Tibial nerve (tissue), 4 donors: ENCODE results near the gene IGFBP6. TPM values are rescaled to one million over a fixed set of nuclear protein-coding genes. Genes with fewer than 3 reads are reported as not detected.
"Not testable (repeated sequence)": the region's sequence is repeated elsewhere in the genome, so short reads cannot be mapped to it uniquely, and the experiment has no call there.

Source experiments
- DNase-seq, 2 donors: peaks; one replicate each; pipeline ENCODE4 v3.0.0-alpha.2; 2019; ENCODE audit warnings: low spot score in 2 of 2
- H3K27ac ChIP-seq, 4 donors: fragments of 200-600 bp; sonication (generic) in 3 of 4; one replicate each; pipeline ENCODE4 v1.5.1; 2017 to 2019; ENCODE audit warnings: mild to moderate bottlenecking in 1 of 4
- H3K27me3 ChIP-seq, 2 donors: fragments of 200-600 bp; sonication (generic) in 1 of 2; one replicate each; pipeline versions ENCODE4 v1.5.1 to v1.6.0; 2017 to 2019
- H3K36me3 ChIP-seq, 3 donors: fragments of 200-600 bp; sonication (generic); one replicate each; pipeline ENCODE4 v1.5.1; 2018 to 2019
- H3K4me1 ChIP-seq, 4 donors: fragments of 200-600 bp; sonication (generic) in 3 of 4; one replicate each; pipeline ENCODE4 v1.5.1; 2017 to 2019
- H3K4me3 ChIP-seq, 4 donors: fragments of 200-600 bp; sonication (generic) in 3 of 4; one replicate each; pipeline ENCODE4 v1.5.1; 2017 to 2019; ENCODE audit warnings: mild to moderate bottlenecking in 1 of 4, moderate library complexity in 1 of 4
- H3K9me3 ChIP-seq, 4 donors: fragments of 200-600 bp; sonication (generic) in 3 of 4; one replicate each; pipeline ENCODE4 v1.5.1; 2017 to 2019
- EP300 ChIP-seq, 2 donors: sonication (generic); formaldehyde crosslinking; IDR thresholded peaks; one replicate each; pipeline ENCODE4 v1.6.1; 2017; ENCODE audit warnings: antibody characterized with exemption in 2 of 2, mild to moderate bottlenecking in 1 of 2
- POLR2A ChIP-seq, 2 donors: fragments of 450-650 bp; IDR thresholded peaks; one replicate each; pipeline ENCODE4 v1.6.1; 2017; ENCODE audit warnings: antibody characterized with exemption in 2 of 2, mild to moderate bottlenecking in 2 of 2, moderate library complexity in 2 of 2
- WGBS, 2 donors: methylation state at CpG; one replicate each; pipeline ENCODE4 v1.1.5; 2018; 5-methylcytosine and 5-hydroxymethylcytosine counted together
- total RNA-seq, 4 donors: library from RNA; depleted of rRNA; stranded (reverse); fragments of >200 nt; gene quantifications; one replicate each; pipeline ENCODE4 v1.1.0, GENCODE V29; 2016
- TF ChIP-seq, protein P1 (sequence below), 5 experiments: fragments of 200-600 bp in 3 of 5; fragments of 450-650 bp in 2 of 5; sonication (generic) in 3 of 5; IDR thresholded peaks; one replicate each; pipeline ENCODE4 v1.5.1; 2016 to 2019; ENCODE audit warnings: antibody characterized with exemption in 5 of 5, mild to moderate bottlenecking in 3 of 5, moderate library complexity in 2 of 5

IGFBP6 gene
- total RNA-seq, 4 donors from 2014 or later, result 1,043 to 8,473 (median 5,787) TPM

GRCh38 chr12:53105256-53105655 is 7.8 kb downstream of the IGFBP6 start:
- Histone ChIP-seq H3K4me1 (peaks cover 0 to 60% (median 18%) of the 10 kb centered on the region in 4 donors), H3K27me3 (no peaks in the 10 kb centered on the region), H3K4me3 (no peak overlapping the region), H3K27ac (peak overlapping the region in 1 of 4 donors; percentile 49), H3K9me3 (no peaks in the 10 kb centered on the region), H3K36me3 (peaks cover 0 to 21% (median 0%) of the 10 kb centered on the region in 3 donors)
- TF ChIP-seq EP300 (IDR thresholded peaks at IDR 0.05) (no peak), POLR2A (IDR thresholded peaks at IDR 0.05) (no peak)
- TF ChIP-seq, protein P1, sequence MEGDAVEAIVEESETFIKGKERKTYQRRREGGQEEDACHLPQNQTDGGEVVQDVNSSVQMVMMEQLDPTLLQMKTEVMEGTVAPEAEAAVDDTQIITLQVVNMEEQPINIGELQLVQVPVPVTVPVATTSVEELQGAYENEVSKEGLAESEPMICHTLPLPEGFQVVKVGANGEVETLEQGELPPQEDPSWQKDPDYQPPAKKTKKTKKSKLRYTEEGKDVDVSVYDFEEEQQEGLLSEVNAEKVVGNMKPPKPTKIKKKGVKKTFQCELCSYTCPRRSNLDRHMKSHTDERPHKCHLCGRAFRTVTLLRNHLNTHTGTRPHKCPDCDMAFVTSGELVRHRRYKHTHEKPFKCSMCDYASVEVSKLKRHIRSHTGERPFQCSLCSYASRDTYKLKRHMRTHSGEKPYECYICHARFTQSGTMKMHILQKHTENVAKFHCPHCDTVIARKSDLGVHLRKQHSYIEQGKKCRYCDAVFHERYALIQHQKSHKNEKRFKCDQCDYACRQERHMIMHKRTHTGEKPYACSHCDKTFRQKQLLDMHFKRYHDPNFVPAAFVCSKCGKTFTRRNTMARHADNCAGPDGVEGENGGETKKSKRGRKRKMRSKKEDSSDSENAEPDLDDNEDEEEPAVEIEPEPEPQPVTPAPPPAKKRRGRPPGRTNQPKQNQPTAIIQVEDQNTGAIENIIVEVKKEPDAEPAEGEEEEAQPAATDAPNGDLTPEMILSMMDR (IDR thresholded peaks at IDR 0.05), result no peak
- no peak for DNase-seq
- 70 to 79% methylated on average over 8 of the region's 8 CpGs for WGBS, 2 donors

DNA sequence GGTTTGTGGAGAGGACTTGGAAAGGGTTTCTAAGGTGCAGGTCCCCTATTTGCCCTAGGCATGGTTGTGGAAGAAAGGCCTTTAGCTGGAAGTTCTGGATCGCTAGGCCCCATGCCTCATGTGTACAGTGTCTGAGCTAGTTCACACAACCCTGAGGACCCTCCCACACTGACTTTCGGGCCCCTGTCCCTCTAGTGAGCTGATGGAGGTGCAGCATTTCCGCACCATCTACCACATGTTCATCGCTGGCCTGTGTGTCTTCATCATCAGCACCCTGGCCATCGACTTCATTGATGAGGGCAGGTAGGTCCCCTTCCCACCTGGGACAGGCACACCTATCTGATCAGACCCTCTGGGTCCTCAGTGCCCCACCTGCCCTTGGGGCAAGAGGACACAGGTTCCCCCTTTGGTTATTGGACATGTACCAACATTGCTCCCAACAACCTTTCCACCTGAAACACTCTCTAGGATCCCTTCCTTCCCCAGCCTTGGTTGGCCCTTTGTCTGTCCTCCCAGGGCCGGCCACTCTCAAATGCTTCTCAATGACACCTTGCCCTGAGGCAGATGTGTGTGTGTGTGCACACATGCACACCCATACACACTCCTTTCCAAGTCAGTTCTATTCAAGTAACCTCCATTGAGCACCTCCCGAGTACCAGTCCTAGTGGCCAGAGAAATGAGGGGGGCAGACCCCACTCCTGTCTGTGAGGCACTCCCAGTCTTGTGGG is 8.4 kb downstream of the IGFBP6 start:
- H3K9me3 ChIP-seq, result no peaks in the 10 kb centered on the region
- peaks cover 0 to 54% (median 15%) of the 10 kb centered on the region in 4 donors for H3K4me1 ChIP-seq
- no peak for DNase-seq
- H3K27me3 ChIP-seq, result no peaks in the 10 kb centered on the region
- 88 to 93% methylated on average over 7 of the region's 7 CpGs for WGBS, 2 donors
- H3K4me3 ChIP-seq, result no peak overlapping the region
- H3K36me3 ChIP-seq, result peaks cover 0 to 15% (median 0%) of the 10 kb centered on the region in 3 donors
- peak overlapping the region in 1 of 4 donors; percentile 49 for H3K27ac ChIP-seq
- TF ChIP-seq EP300 (IDR thresholded peaks at IDR 0.05) (no peak), POLR2A (IDR thresholded peaks at IDR 0.05) (no peak)
- TF ChIP-seq, protein P1 (IDR thresholded peaks at IDR 0.05), result no peak

GRCh38 chr12:53107122-53107521 is 9.7 kb downstream of the IGFBP6 start:
- peaks cover 0 to 42% (median 14%) of the 10 kb centered on the region in 4 donors for H3K4me1 ChIP-seq
- no peaks in the 10 kb centered on the region for H3K27me3 ChIP-seq
- no peaks in the 10 kb centered on the region for H3K9me3 ChIP-seq
- peaks cover 0 to 4% (median 0%) of the 10 kb centered on the region in 3 donors for H3K36me3 ChIP-seq
- no peak for DNase-seq
- no peak overlapping the region for H3K27ac ChIP-seq
- H3K4me3 ChIP-seq, result no peak overlapping the region
- WGBS, 2 donors, result 44 to 45% methylated on average over 7 of the region's 7 CpGs
- no peak for TF ChIP-seq POLR2A (IDR thresholded peaks at IDR 0.05)
- TF ChIP-seq, protein P1 (IDR thresholded peaks at IDR 0.05), result no peak
- TF ChIP-seq EP300 (IDR thresholded peaks at IDR 0.05), result no peak

GRCh38 chr12:53112431-53112830 is 15.0 kb downstream of the IGFBP6 start:
- H3K27me3 ChIP-seq, DNase-seq, H3K4me1 ChIP-seq, H3K4me3 ChIP-seq, H3K9me3 ChIP-seq, H3K36me3 ChIP-seq, H3K27ac ChIP-seq: not testable (repeated sequence)
- 90% methylated on average over 7 of the region's 7 CpGs for WGBS, 2 donors

- no peaks in the 10 kb centered on the region for H3K4me1 ChIP-seq
- no peak overlapping the region for H3K27ac ChIP-seq
- H3K27me3 ChIP-seq, result no peaks in the 10 kb centered on the region
- TF ChIP-seq EP300 (IDR thresholded peaks at IDR 0.05), result no peak
- TF ChIP-seq, protein P1 (IDR thresholded peaks at IDR 0.05), result no peak
- no peak for TF ChIP-seq POLR2A (IDR thresholded peaks at IDR 0.05)
- no peak for DNase-seq
- H3K4me3 ChIP-seq, result no peak overlapping the region
- 55 to 73% methylated on average over 12 of the region's 12 CpGs for WGBS, 2 donors
- no peaks in the 10 kb centered on the region for H3K9me3 ChIP-seq
- H3K36me3 ChIP-seq, result no peaks in the 10 kb centered on the region
Measured at GRCh38 chr12:53113136-53113705, 15.8 kb downstream of the IGFBP6 start.
